Peyer's patch (tissue), 4 donors: ENCODE measurements around the gene WWOX.

Source experiments
- CTCF ChIP-seq, 6 experiments: fragments of 450-650 bp in 4 of 6; fragments of 200-600 bp in 2 of 6; sonication (generic) in 1 of 6; IDR thresholded peaks; one replicate each; pipeline ENCODE4 v1.5.1; 2017 to 2019; ENCODE audit warnings: antibody characterized with exemption in 6 of 6, mild to moderate bottlenecking in 3 of 6, moderate library complexity in 1 of 6
- POLR2A ChIP-seq, 2 donors: fragments of 450-650 bp; IDR thresholded peaks; one replicate each; pipeline ENCODE4 v1.5.1; 2017; ENCODE audit warnings: antibody characterized with exemption in 2 of 2, mild to moderate bottlenecking in 2 of 2, moderate library complexity in 2 of 2

DNA sequence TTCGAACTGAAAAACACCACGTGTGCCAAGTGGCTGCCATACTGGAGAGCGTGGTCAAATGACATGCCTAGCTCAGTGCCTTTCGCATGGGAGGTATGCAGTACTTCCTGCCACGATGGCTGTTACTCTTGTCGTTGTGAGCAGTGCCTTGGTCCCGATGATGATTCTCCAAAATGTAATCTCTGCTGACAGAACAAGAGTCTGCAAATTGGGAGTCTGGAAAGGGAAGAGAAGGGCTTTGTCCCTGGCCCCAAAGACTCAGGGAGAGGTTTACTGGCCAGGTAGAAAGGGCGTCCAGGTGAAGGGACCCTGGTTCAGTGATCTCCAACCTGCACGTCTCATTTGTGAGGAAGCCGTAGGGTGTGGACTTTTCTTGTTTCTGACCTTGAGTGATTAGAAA is 336.6 kb downstream of the WWOX start:
- no peak for TF ChIP-seq CTCF (IDR thresholded peaks at IDR 0.05)
- TF ChIP-seq POLR2A (IDR thresholded peaks at IDR 0.05): no peak
